B cell (primary cell): Measurements from ENCODE around the gene PTPN14. TPM values are rescaled to one million over a fixed set of nuclear protein-coding genes. Genes with fewer than 3 reads are reported as not detected.

Experiments used
- ATAC-seq: fragments of 200-7000 bp; cut with Tn5 transposase; one replicate; pipeline ENCODE4 v1.10.0; 2021; ENCODE audit warnings: low read depth, mild to moderate bottlenecking, moderate number of reproducible peaks, moderate library complexity
- CTCF ChIA-PET: fragments of 350-600 bp; sonication (Branson Sonifier 250); formaldehyde crosslinking; loops from one replicate; lab custom pipeline; 2021; ENCODE audit warnings: antibody characterized with exemption, inconsistent platforms; lab: Charles Lee
- POLR2A ChIA-PET: fragments of 350-600 bp; sonication (Branson Sonifier 250); formaldehyde crosslinking; loops from one replicate; lab custom pipeline; 2021; ENCODE audit warnings: antibody characterized with exemption; lab: Charles Lee
- DNase-seq: peaks from one replicate; pipeline ENCODE4 v3.0.0; 2013
- H2AFZ ChIP-seq: 2 replicates; pipeline ENCODE4 v1.6.1; 2012; ENCODE audit warnings: mild to moderate bottlenecking, low read depth, low read length; ENCODE audit not compliant: insufficient read depth, poor library complexity, severe bottlenecking
- H3K27ac ChIP-seq, 2 donors: 1 replicate in 1 of 2; 2 replicates in 1 of 2; pipeline ENCODE4 v1.5.1; 2012 to 2013; ENCODE audit warnings: low read length in 2 of 2, mild to moderate bottlenecking in 2 of 2, moderate library complexity in 1 of 2
- H3K27me3 ChIP-seq, 4 experiments: fragments of 200-600 bp in 1 of 4; sonication (generic) in 1 of 4; replicated peaks in 1 of 4; 1 replicate in 2 of 4; 2 replicates in 2 of 4; pipeline versions ENCODE4 v1.6.1 to v1.7.0; 2013 to 2016; ENCODE audit warnings: low read length in 3 of 4, mild to moderate bottlenecking in 2 of 4, mixed read lengths in 1 of 4, moderate library complexity in 1 of 4; ENCODE audit not compliant: insufficient read depth in 4 of 4, control insufficient read depth in 3 of 4; ENCODE audit errors: control extremely low read depth in 1 of 4
- H3K36me3 ChIP-seq, 2 experiments: replicated peaks in 1 of 2; 1 replicate in 1 of 2; 2 replicates in 1 of 2; pipeline versions ENCODE4 v1.6.1 to v1.7.1; 2013; ENCODE audit warnings: low read length in 1 of 2; ENCODE audit not compliant: insufficient read depth in 2 of 2, control insufficient read depth in 1 of 2; ENCODE audit errors: control extremely low read depth in 1 of 2, extremely low read depth in 1 of 2
- H3K4me1 ChIP-seq, 2 donors: fragments of 200-600 bp in 1 of 2; sonication (generic) in 1 of 2; 1 replicate in 1 of 2; 2 replicates in 1 of 2; pipeline versions ENCODE4 v1.5.1 to v1.6.1; 2013 to 2017; ENCODE audit warnings: low read length in 2 of 2; ENCODE audit not compliant: control insufficient read depth in 2 of 2, insufficient read depth in 2 of 2
- H3K4me2 ChIP-seq: replicated peaks from 2 replicates; pipeline ENCODE3; 2012; ENCODE audit warnings: mild to moderate bottlenecking, low read depth, low read length; ENCODE audit not compliant: poor library complexity, severe bottlenecking
- H3K4me3 ChIP-seq, 5 experiments: fragments of 200-600 bp in 1 of 5; sonication (generic) in 1 of 5; 1 replicate in 3 of 5; 2 replicates in 2 of 5; pipeline versions ENCODE4 v1.5.1 to v1.7.0; 2011 to 2016; ENCODE audit warnings: low read length in 4 of 5, mild to moderate bottlenecking in 4 of 5, low read depth in 2 of 5, control low read depth in 1 of 5, moderate library complexity in 1 of 5; ENCODE audit not compliant: insufficient read depth in 1 of 5; ENCODE audit errors: control extremely low read depth in 1 of 5, extremely low read depth in 1 of 5
- H3K79me2 ChIP-seq: fragments of 200-600 bp; sonication (generic); one replicate; pipeline ENCODE4 v1.6.0; 2016; ENCODE audit warnings: low read length; ENCODE audit not compliant: control insufficient read depth, insufficient read depth
- H3K9ac ChIP-seq: fragments of 200-600 bp; sonication (generic); 2 replicates; pipeline ENCODE4 v1.6.1; 2017; ENCODE audit warnings: mild to moderate bottlenecking, low read length, moderate library complexity
- H3K9me3 ChIP-seq, 3 donors: one replicate each; pipeline versions ENCODE4 v1.6.1 to v1.7.1; 2013; ENCODE audit warnings: low read length in 2 of 3; ENCODE audit not compliant: control insufficient read depth in 2 of 3, insufficient read depth in 1 of 3; ENCODE audit errors: control extremely low read depth in 1 of 3
- H4K20me1 ChIP-seq: 2 replicates; pipeline ENCODE4 v1.6.0; 2012; ENCODE audit warnings: mild to moderate bottlenecking, low read length; ENCODE audit not compliant: insufficient read depth, control insufficient read depth, poor library complexity, severe bottlenecking
- H3K27ac Mint-ChIP-seq: one replicate; pipeline ENCODE4 v1.8.0; 2021; ENCODE audit warnings: mixed read lengths
- H3K27me3 Mint-ChIP-seq: one replicate; pipeline ENCODE4 v1.8.0; 2021; ENCODE audit warnings: mixed read lengths
- H3K4me1 Mint-ChIP-seq: one replicate; pipeline ENCODE4 v1.8.0; 2021; ENCODE audit warnings: mixed read lengths
- H3K4me3 Mint-ChIP-seq: one replicate; pipeline ENCODE4 v1.8.0; 2021; ENCODE audit warnings: mixed read lengths
- H3K9me3 Mint-ChIP-seq: one replicate; pipeline ENCODE4 v1.8.0; 2022; ENCODE audit warnings: mixed read lengths; ENCODE audit not compliant: insufficient read depth
- CTCF ChIP-seq: fragments of 200-600 bp; IDR thresholded peaks from one replicate; pipeline ENCODE4 v1.8.0; 2022; ENCODE audit warnings: antibody characterized with exemption, mild to moderate bottlenecking
- EZH2 ChIP-seq: IDR thresholded peaks from 2 replicates; pipeline ENCODE4 v1.6.1; 2012; ENCODE audit warnings: borderline replicate concordance, low read depth, mild to moderate bottlenecking, moderate library complexity, low read length; ENCODE audit not compliant: insufficient read depth, poor library complexity, severe bottlenecking
- WGBS: methylation state at CpG from one replicate; pipeline ENCODE4 v1.1.5; 2013; ENCODE audit warnings: missing lambda C conversion rate; ENCODE audit not compliant: insufficient coverage; 5-methylcytosine and 5-hydroxymethylcytosine counted together
- intact Hi-C: fragments of 100-400 bp; cut with micrococcal nuclease; formaldehyde crosslinking; loops from one replicate; pipeline ENCODE4 v1.10.0; 2022
- polyA plus RNA-seq: library from polyadenylated mRNA; depleted of rRNA; stranded (reverse); fragments of >200 nt; gene quantifications from 2 replicates; pipeline ENCODE4 v1.2.3, GENCODE V29; 2012
- total RNA-seq, 2 donors: library from RNA; stranded (reverse); fragments of 120-200 nt in 1 of 2; gene quantifications; 1 replicate in 1 of 2; 2 replicates in 1 of 2; pipeline versions ENCODE4 v1.2.3 to v1.2.4, GENCODE V29; 2013 to 2022

The PTPN14 gene
- total and polyA plus RNA-seq, 2 donors (not counting 1 experiment from before 2014, with no cell fraction given): under 0.01 TPM; not detected in 1

GRCh38 chr1:214547747-214548146 lies 3.7 kb downstream of the PTPN14 start:
- CTCF ChIA-PET: no interaction called here
- H3K27me3 Mint-ChIP-seq: peaks cover 34% of the 10 kb centered on the region
- H3K27ac ChIP-seq: no peak overlapping the region
- no peaks in the 10 kb centered on the region for H3K36me3 ChIP-seq
- no peak for TF ChIP-seq EZH2
- no peak for TF ChIP-seq CTCF
- no peaks in the 10 kb centered on the region for H3K9me3 Mint-ChIP-seq
- H3K9me3 ChIP-seq: peaks cover 0 to 7% (median 0%) of the 10 kb centered on the region in 3 donors
- no peak for DNase-seq
- ATAC-seq: no peak
- no peak overlapping the region for H2AFZ ChIP-seq
- peaks cover 0 to 22% (median 12%) of the 10 kb centered on the region in 4 experiments for H3K27me3 ChIP-seq
- no peak overlapping the region for H3K27ac Mint-ChIP-seq
- POLR2A ChIA-PET: no interaction called here
- H3K4me3 ChIP-seq: no peak overlapping the region
- H3K4me3 Mint-ChIP-seq: no peak overlapping the region
- peaks cover 0 to 5% of the 10 kb centered on the region in 2 donors for H3K4me1 ChIP-seq
- no peaks in the 10 kb centered on the region for H4K20me1 ChIP-seq
- intact Hi-C loops: no loop called here
- no peak overlapping the region for H3K4me2 ChIP-seq
- H3K79me2 ChIP-seq: no peaks in the 10 kb centered on the region
- no peak overlapping the region for H3K9ac ChIP-seq
- H3K4me1 Mint-ChIP-seq: peaks cover 11% of the 10 kb centered on the region

- DNase-seq (no peak), ATAC-seq (no peak)
- ChIA-PET POLR2A (no interaction called here), CTCF (no interaction called here)
- Histone ChIP-seq H3K36me3 (no peaks in the 10 kb centered on the region), H4K20me1 (no peaks in the 10 kb centered on the region), H3K9me3 (peaks cover 0 to 7% (median 0%) of the 10 kb centered on the region in 3 donors), H3K79me2 (no peaks in the 10 kb centered on the region), H3K27ac (no peak overlapping the region), H3K4me1 (peaks cover 0 to 4% of the 10 kb centered on the region in 2 donors), H2AFZ (no peak overlapping the region), H3K9ac (no peak overlapping the region), H3K4me2 (no peak overlapping the region), H3K4me3 (no peak overlapping the region), H3K27me3 (peaks cover 0 to 22% (median 9%) of the 10 kb centered on the region in 4 experiments)
- no peaks in the 10 kb centered on the region for H3K9me3 Mint-ChIP-seq
- H3K4me1 Mint-ChIP-seq: peaks cover 10% of the 10 kb centered on the region
- intact Hi-C loops: no loop called here
- peaks cover 32% of the 10 kb centered on the region for H3K27me3 Mint-ChIP-seq
- 95% methylated on average over 4 of the region's 6 CpGs for WGBS
- H3K4me3 Mint-ChIP-seq: no peak overlapping the region
- TF ChIP-seq CTCF: no peak
- TF ChIP-seq EZH2: no peak
- H3K27ac Mint-ChIP-seq: no peak overlapping the region
Measured at GRCh38 chr1:214546886-214547641, 4.3 kb downstream of the PTPN14 start.
